SK-N-SH (cell line): ENCODE measurements around the gene CDC14C.

ENCODE experiments used
- CTCF ChIP-seq: fragments of 200-600 bp; sonication (generic); IDR thresholded peaks from 2 replicates; pipeline ENCODE4 v1.6.1; 2017; ENCODE audit warnings: antibody characterized with exemption, mild to moderate bottlenecking, moderate library complexity
- FOSL2 ChIP-seq: IDR thresholded peaks from 2 replicates; pipeline ENCODE4 v1.4.0; 2012; ENCODE audit warnings: low read depth, mild to moderate bottlenecking, moderate library complexity, borderline replicate concordance
- FOXM1 ChIP-seq: IDR thresholded peaks from 2 replicates; pipeline ENCODE4 v1.4.0; 2012; ENCODE audit warnings: low read depth, mild to moderate bottlenecking
- YY1 ChIP-seq: IDR thresholded peaks from 2 replicates; pipeline ENCODE4 v1.4.0; 2012; ENCODE audit warnings: low read depth, mild to moderate bottlenecking
- ZBTB33 ChIP-seq: IDR thresholded peaks from 2 replicates; pipeline ENCODE4 v1.4.0; 2012; ENCODE audit warnings: low read depth, borderline replicate concordance

- no peak for TF ChIP-seq CTCF
- no peak for TF ChIP-seq FOSL2
- no peak for TF ChIP-seq ZBTB33
- no peak for TF ChIP-seq YY1
- TF ChIP-seq FOXM1: no peak
Measured at GRCh38 chr7:48976850-48977249, 52.5 kb downstream of the CDC14C start.
